Lower leg skin (tissue), 4 donors: Measurements from ENCODE around the gene PLCB1. TPM values are rescaled to one million over a fixed set of nuclear protein-coding genes. Genes with fewer than 3 reads are reported as not detected.
"Not testable (repeated sequence)": the region's sequence is repeated elsewhere in the genome, so short reads cannot be mapped to it uniquely, and the experiment has no call there.

Experiments
- DNase-seq, 2 donors: peaks; one replicate each; pipeline ENCODE4 v3.0.0-alpha.2; 2019; ENCODE audit warnings: low spot score in 2 of 2
- H3K4me3 ChIP-seq: fragments of 200-600 bp; sonication (generic); 2 replicates; pipeline ENCODE4 v1.5.1; 2017; ENCODE audit warnings: mild to moderate bottlenecking, low read depth; ENCODE audit not compliant: poor library complexity, severe bottlenecking
- CTCF ChIP-seq, 3 donors: fragments of 450-650 bp; IDR thresholded peaks; one replicate each; pipeline ENCODE4 v1.5.1; 2016; ENCODE audit warnings: antibody characterized with exemption in 3 of 3, mild to moderate bottlenecking in 3 of 3, moderate library complexity in 2 of 3
- POLR2A ChIP-seq, 2 donors: fragments of 450-650 bp; IDR thresholded peaks; one replicate each; pipeline ENCODE4 v1.6.1; 2016 to 2017; ENCODE audit warnings: antibody characterized with exemption in 2 of 2, mild to moderate bottlenecking in 1 of 2, moderate library complexity in 1 of 2
- WGBS, 2 donors: methylation state at CpG; one replicate each; pipeline ENCODE4 v1.1.5; 2018; 5-methylcytosine and 5-hydroxymethylcytosine counted together
- intact Hi-C: fragments of 100-400 bp; cut with DNase I; formaldehyde crosslinking; loops from one replicate; pipeline ENCODE4 v1.15.0; 2023; ENCODE audit warnings: low total_unique reads
- total RNA-seq, 4 donors: library from RNA; depleted of rRNA; stranded (reverse); fragments of >200 nt; gene quantifications; one replicate each; pipeline ENCODE4 v1.1.0, GENCODE V29; 2016

Gene PLCB1
- total RNA-seq, 4 donors from 2014 or later, result 4.1 to 16.2 (median 9.1) TPM

GRCh38 chr20:8456765-8457164 lies 324.7 kb downstream of the PLCB1 start:
- H3K4me3 ChIP-seq, result no peak overlapping the region
- no peak for DNase-seq
- TF ChIP-seq POLR2A (IDR thresholded peaks at IDR 0.05), result no peak
- no peak for TF ChIP-seq CTCF (IDR thresholded peaks at IDR 0.05)
- intact Hi-C loops, result no loop called here

DNA sequence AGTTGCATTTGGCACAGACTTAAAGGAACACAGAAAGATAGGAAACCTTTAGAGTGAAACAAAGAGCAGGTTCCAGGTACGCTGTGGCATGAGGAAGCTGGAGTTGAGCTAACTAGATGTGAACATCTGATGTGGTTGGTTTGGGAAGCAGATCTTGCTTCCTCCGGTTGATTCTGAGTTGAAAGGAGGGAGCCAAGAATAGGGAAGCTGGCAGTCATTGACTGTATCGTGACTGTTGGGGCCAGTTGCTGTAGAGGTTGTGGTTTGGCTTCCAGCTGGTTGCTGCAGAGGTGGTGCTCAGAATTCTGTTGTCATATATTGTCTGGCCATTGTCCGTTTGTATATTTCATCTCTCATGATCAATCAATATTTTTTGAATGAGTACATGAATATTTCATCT lies 325.9 kb downstream of the PLCB1 start:
- intact Hi-C loops, result no loop called here
- no peak for DNase-seq
- no peak for TF ChIP-seq POLR2A (IDR thresholded peaks at IDR 0.05)
- TF ChIP-seq CTCF (IDR thresholded peaks at IDR 0.05), result no peak
- no peak overlapping the region for H3K4me3 ChIP-seq
- WGBS, 2 donors, result 62 to 68% methylated on average over 4 of the region's 4 CpGs

DNA sequence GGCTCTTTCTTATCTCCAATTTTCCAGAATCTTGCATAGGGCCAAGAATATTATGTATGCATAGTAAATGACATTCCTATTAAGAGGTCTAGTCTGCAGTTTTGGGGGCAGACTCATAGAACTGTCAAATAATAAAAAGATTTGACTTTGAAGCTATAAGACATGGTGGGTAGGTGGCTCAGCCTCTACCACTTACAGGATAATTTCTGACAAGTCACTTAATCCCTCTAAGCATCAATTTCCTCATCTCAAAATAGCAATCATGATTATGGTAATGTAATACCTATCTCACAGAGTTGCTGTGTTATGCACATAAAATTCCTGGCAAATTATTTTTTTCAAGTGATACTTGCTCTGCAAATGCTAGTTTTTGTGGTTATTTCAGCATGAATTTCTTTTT lies 329.1 kb downstream of the PLCB1 start:
- no peak for DNase-seq
- intact Hi-C loops, result loop anchor here (5.0 kb wide), 1 partner anchor 1429 kb away; no protein-coding TSS in a partner anchor
- TF ChIP-seq CTCF (IDR thresholded peaks at IDR 0.05) (no peak), POLR2A (IDR thresholded peaks at IDR 0.05) (no peak)

DNA sequence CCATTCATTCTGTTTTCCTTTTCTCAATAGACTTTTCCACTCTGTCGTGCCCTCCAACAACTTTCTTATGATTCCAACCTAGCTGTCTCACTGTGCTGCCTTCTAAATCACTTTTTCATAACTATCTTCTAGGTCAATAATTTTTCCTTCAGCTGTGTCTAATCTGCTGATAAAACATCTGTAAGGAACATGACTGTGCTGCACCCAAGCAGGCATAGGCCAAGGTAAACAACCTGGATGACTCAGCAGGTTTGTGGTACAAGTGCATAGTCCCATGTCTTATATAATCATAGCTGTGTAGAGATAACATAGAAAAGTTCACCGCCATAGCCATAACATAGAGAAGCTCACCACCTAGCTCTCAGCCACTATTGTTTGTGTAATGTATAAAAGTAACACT lies 332.3 kb downstream of the PLCB1 start:
- H3K4me3 ChIP-seq, result no peak overlapping the region
- no peak for DNase-seq
- 90 to 94% methylated on average over 2 of the region's 2 CpGs for WGBS, 2 donors
- no peak for TF ChIP-seq POLR2A (IDR thresholded peaks at IDR 0.05)
- no peak for TF ChIP-seq CTCF (IDR thresholded peaks at IDR 0.05)
- intact Hi-C loops, result loop anchor here (5.0 kb wide), 1 partner anchor 1432 kb away; no protein-coding TSS in a partner anchor

More for the DNA sequence above, 329.1 kb downstream of the PLCB1 start:
- H3K4me3 ChIP-seq, result no peak overlapping the region

- intact Hi-C loops, H3K4me3 ChIP-seq, DNase-seq: not testable (repeated sequence)
- 72 to 79% methylated on average over 2 of the region's 2 CpGs for WGBS, 2 donors
Observed at GRCh38 chr20:8466781-8467180, 334.7 kb downstream of the PLCB1 start.

DNA sequence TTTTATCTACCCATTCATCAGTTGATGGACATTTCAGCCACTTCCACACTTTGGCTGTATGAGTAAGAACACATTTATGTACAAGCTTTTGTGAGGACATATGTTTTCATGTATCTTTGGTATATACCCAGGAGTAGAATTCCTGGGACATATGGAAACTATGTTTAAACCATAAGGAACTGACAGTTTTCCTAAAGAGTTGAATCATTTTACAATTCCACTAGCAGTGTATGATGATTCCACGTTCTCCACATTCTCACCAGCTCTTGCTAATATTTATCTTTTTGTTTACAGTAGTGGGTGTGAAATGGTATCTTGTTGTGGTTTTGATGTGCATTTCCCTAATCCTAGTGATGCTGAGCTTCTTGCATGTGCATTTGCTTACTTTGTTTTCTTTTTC lies 338.1 kb downstream of the PLCB1 start:
- no peak overlapping the region for H3K4me3 ChIP-seq
- TF ChIP-seq CTCF (IDR thresholded peaks at IDR 0.05), result no peak
- TF ChIP-seq POLR2A (IDR thresholded peaks at IDR 0.05), result no peak
- intact Hi-C loops, result no loop called here
- 79 to 88% methylated on average over 1 of the region's 1 CpG for WGBS, 2 donors
- DNase-seq, result no peak
